Calu3 (cell line): ENCODE measurements around the gene AQP12A. TPM values are rescaled to one million over a fixed set of nuclear protein-coding genes. Genes with fewer than 3 reads are reported as not detected.

Source experiments
- BruUV-seq: library from RNA; stranded (reverse); fragments of 400-500 nt; replicated peaks from 2 replicates; lab custom pipeline; 2021; lab: Mats Ljungman, UMichigan
- CTCF ChIA-PET: fragments of 300-600 bp; sonication (Branson Sonifier 250); formaldehyde crosslinking; loops from one replicate; lab custom pipeline; 2022; ENCODE audit warnings: antibody characterized with exemption; lab: Charles Lee
- DNase-seq: peaks from one replicate; pipeline ENCODE4 v3.0.0; 2022
- H3K27ac Mint-ChIP-seq: one replicate; pipeline ENCODE4 v1.8.0; 2022; ENCODE audit warnings: mixed read lengths; ENCODE audit not compliant: unreplicated experiment
- H3K27me3 Mint-ChIP-seq: one replicate; pipeline ENCODE4 v1.8.0; 2022; ENCODE audit warnings: mixed read lengths; ENCODE audit not compliant: unreplicated experiment
- H3K36me3 Mint-ChIP-seq: one replicate; pipeline ENCODE4 v1.8.0; 2022; ENCODE audit warnings: mild to moderate bottlenecking, moderate library complexity, mixed read lengths; ENCODE audit not compliant: insufficient read depth, unreplicated experiment
- H3K4me1 Mint-ChIP-seq: one replicate; pipeline ENCODE4 v1.8.0; 2022; ENCODE audit warnings: mild to moderate bottlenecking, low read depth, mixed read lengths; ENCODE audit not compliant: unreplicated experiment
- H3K4me3 Mint-ChIP-seq: one replicate; pipeline ENCODE4 v1.8.0; 2022; ENCODE audit warnings: mild to moderate bottlenecking, low read depth, moderate library complexity, mixed read lengths; ENCODE audit not compliant: unreplicated experiment
- H3K9me3 Mint-ChIP-seq: one replicate; pipeline ENCODE4 v1.8.0; 2022; ENCODE audit warnings: low read depth, mixed read lengths; ENCODE audit not compliant: unreplicated experiment
- intact Hi-C: fragments of 100-400 bp; cut with micrococcal nuclease; formaldehyde crosslinking; loops from one replicate; pipeline ENCODE4 v1.10.0; 2022; ENCODE audit not compliant: unreplicated experiment
- total RNA-seq: library from RNA; stranded (reverse); gene quantifications from 2 replicates; pipeline ENCODE4 v1.2.3, GENCODE V29; 2022
- TF ChIP-seq, protein P1 (sequence below): fragments of 200-600 bp; IDR thresholded peaks from one replicate; pipeline ENCODE4 v1.8.0; 2022; ENCODE audit warnings: antibody characterized with exemption; ENCODE audit not compliant: unreplicated experiment

AQP12A gene
- total RNA-seq, 1 experiment from 2014 or later: not detected

- Mint-ChIP-seq H3K27me3 (peaks cover 90% of the 10 kb centered on the region), H3K4me1 (no peaks in the 10 kb centered on the region), H3K4me3 (no peak overlapping the region), H3K36me3 (no peaks in the 10 kb centered on the region), H3K9me3 (no peaks in the 10 kb centered on the region), H3K27ac (no peak overlapping the region)
- intact Hi-C loops: no loop called here
- CTCF ChIA-PET: interaction anchor here (0.5 kb wide), 1 partner anchor 137 kb away, joined by 5 read pairs; no protein-coding TSS in a partner anchor
- no peak for DNase-seq
- no TSS peak for BruUV-seq
- TF ChIP-seq, protein P1, sequence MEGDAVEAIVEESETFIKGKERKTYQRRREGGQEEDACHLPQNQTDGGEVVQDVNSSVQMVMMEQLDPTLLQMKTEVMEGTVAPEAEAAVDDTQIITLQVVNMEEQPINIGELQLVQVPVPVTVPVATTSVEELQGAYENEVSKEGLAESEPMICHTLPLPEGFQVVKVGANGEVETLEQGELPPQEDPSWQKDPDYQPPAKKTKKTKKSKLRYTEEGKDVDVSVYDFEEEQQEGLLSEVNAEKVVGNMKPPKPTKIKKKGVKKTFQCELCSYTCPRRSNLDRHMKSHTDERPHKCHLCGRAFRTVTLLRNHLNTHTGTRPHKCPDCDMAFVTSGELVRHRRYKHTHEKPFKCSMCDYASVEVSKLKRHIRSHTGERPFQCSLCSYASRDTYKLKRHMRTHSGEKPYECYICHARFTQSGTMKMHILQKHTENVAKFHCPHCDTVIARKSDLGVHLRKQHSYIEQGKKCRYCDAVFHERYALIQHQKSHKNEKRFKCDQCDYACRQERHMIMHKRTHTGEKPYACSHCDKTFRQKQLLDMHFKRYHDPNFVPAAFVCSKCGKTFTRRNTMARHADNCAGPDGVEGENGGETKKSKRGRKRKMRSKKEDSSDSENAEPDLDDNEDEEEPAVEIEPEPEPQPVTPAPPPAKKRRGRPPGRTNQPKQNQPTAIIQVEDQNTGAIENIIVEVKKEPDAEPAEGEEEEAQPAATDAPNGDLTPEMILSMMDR: no peak
Observed at GRCh38 chr2:240643811-240644150, 47.9 kb upstream of the AQP12A start.

DNA sequence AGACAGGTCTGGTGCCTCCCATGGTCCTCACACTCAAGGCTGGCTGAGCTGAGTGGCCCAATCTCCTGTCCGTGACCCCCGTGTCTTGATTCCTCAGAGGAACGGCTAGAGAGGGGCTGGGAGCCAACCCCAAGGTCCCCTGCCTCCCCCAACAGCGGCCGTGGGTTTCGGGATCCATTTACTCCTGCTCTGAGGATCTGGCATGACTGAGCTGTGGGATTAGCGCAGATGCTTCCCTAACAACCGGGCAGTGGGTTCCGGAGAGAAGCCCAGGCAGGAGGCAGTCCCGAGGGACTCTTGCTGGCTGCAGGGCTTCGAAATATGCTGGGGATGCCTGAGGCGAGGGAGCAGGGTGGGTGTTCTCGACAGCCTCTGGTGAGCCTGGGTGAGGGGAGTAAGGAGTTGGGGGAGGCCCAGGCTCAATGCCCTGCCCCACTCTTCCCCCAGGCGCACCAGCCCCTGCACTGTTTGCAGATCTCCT lies 47.5 kb upstream of the AQP12A start:
- H3K4me3 Mint-ChIP-seq: no peak overlapping the region
- BruUV-seq: no TSS peak
- TF ChIP-seq, protein P1: no peak
- H3K4me1 Mint-ChIP-seq: no peaks in the 10 kb centered on the region
- H3K27ac Mint-ChIP-seq: no peak overlapping the region
- no peaks in the 10 kb centered on the region for H3K36me3 Mint-ChIP-seq
- no peak for DNase-seq
- intact Hi-C loops: no loop called here
- CTCF ChIA-PET: no interaction called here
- no peaks in the 10 kb centered on the region for H3K9me3 Mint-ChIP-seq
- H3K27me3 Mint-ChIP-seq: peaks cover 90% of the 10 kb centered on the region

- intact Hi-C loops: no loop called here
- no TSS peak for BruUV-seq
- Mint-ChIP-seq H3K36me3 (no peaks in the 10 kb centered on the region), H3K27me3 (peaks cover 90% of the 10 kb centered on the region), H3K9me3 (no peaks in the 10 kb centered on the region), H3K4me3 (no peak overlapping the region), H3K27ac (no peak overlapping the region), H3K4me1 (no peaks in the 10 kb centered on the region)
- TF ChIP-seq, protein P1: no peak
- no peak for DNase-seq
- CTCF ChIA-PET: no interaction called here
Observed at GRCh38 chr2:240644859-240645301, 46.8 kb upstream of the AQP12A start.

- H3K9me3 Mint-ChIP-seq: no peaks in the 10 kb centered on the region
- BruUV-seq: no TSS peak
- no peak for DNase-seq
- no peak overlapping the region for H3K4me3 Mint-ChIP-seq
- CTCF ChIA-PET: no interaction called here
- H3K27ac Mint-ChIP-seq: no peak overlapping the region
- intact Hi-C loops: no loop called here
- TF ChIP-seq, protein P1: no peak
- H3K27me3 Mint-ChIP-seq: peaks cover 90% of the 10 kb centered on the region
- H3K36me3 Mint-ChIP-seq: no peaks in the 10 kb centered on the region
- no peaks in the 10 kb centered on the region for H3K4me1 Mint-ChIP-seq
Observed at GRCh38 chr2:240645346-240645745, 46.3 kb upstream of the AQP12A start.
